GM12878 (cell line): ENCODE measurements around the gene MTMR10.

Experiments
- ATF3 ChIP-seq: IDR thresholded peaks from 2 replicates; pipeline ENCODE4 v1.6.1; 2011; ENCODE audit warnings: low read depth, mild to moderate bottlenecking, low read length, moderate library complexity, borderline replicate concordance; ENCODE audit errors: extremely low read depth
- CHD2 ChIP-seq: IDR thresholded peaks from 2 replicates; pipeline ENCODE4 v1.6.1; 2011; ENCODE audit warnings: low read depth, low read length, improper control_type of control experiment, borderline replicate concordance
- CTCF ChIP-seq, 3 experiments: IDR thresholded peaks in 2 of 3; conservative IDR thresholded peaks in 1 of 3; 2 replicates each; pipeline ENCODE4 v1.5.1; 2011; ENCODE audit warnings: low read depth in 3 of 3, low read length in 3 of 3, mild to moderate bottlenecking in 3 of 3, control low read depth in 2 of 3, moderate library complexity in 2 of 3, inconsistent platforms in 1 of 3, mixed read lengths in 1 of 3; ENCODE audit not compliant: control insufficient read depth in 2 of 3, insufficient read depth in 1 of 3; ENCODE audit errors: extremely low read depth in 1 of 3
- E2F4 ChIP-seq: IDR thresholded peaks from 2 replicates; pipeline ENCODE4 v1.6.1; 2012; ENCODE audit warnings: low read depth, low read length, improper control_type of control experiment
- RAD21 ChIP-seq: IDR thresholded peaks from 2 replicates; pipeline ENCODE4 v1.6.1; 2011; ENCODE audit warnings: mild to moderate bottlenecking, low read depth, low read length, moderate library complexity; ENCODE audit not compliant: insufficient read depth
- SMC3 ChIP-seq: IDR thresholded peaks from 2 replicates; pipeline ENCODE4 v1.6.1; 2011; ENCODE audit warnings: low read length, improper control_type of control experiment, borderline replicate concordance
- YY1 ChIP-seq: IDR thresholded peaks from 2 replicates; pipeline ENCODE4 v1.6.1; 2011; ENCODE audit warnings: low read depth, mild to moderate bottlenecking, low read length

GRCh38 chr15:30984118-30984517 lies 7.3 kb downstream of the MTMR10 start:
- TF ChIP-seq ATF3, result no peak
- no peak for TF ChIP-seq YY1
- no peak for TF ChIP-seq E2F4
- no peak for TF ChIP-seq CTCF (IDR thresholded peaks at IDR 0.05 in 2 of 3, conservative IDR thresholded peaks at IDR 0.05 in 1 of 3; ENCODE audit: control insufficient read depth in 2 of 3, extremely low read depth in 1 of 3, insufficient read depth in 1 of 3, low read depth in 3 of 3, low read length in 3 of 3)
- no peak for TF ChIP-seq SMC3
- TF ChIP-seq RAD21, result no peak
- no peak for TF ChIP-seq CHD2
